HepG2 (cell line): ENCODE measurements around the gene MPPE1. TPM values are rescaled to one million over a fixed set of nuclear protein-coding genes. Genes with fewer than 3 reads are reported as not detected.
A peak's percentile ranks its signal among the peaks of the same experiment; 100 is the strongest.

Source experiments
- AKAP8 ChIP-seq: sonication (generic); formaldehyde crosslinking; IDR thresholded peaks from 2 replicates; pipeline ENCODE4 v1.5.1; 2020; ENCODE audit warnings: mild to moderate bottlenecking, missing genetic modification reagents
- BRD4 ChIP-seq: sonication (generic); formaldehyde crosslinking; IDR thresholded peaks from 2 replicates; pipeline ENCODE4 v1.4.0; 2020; ENCODE audit warnings: missing genetic modification reagents
- FOXO1 ChIP-seq: sonication (generic); formaldehyde crosslinking; IDR thresholded peaks from 2 replicates; pipeline ENCODE4 v1.4.0; 2020; ENCODE audit warnings: missing genetic modification reagents
- MTA3 ChIP-seq: sonication (generic); formaldehyde crosslinking; IDR thresholded peaks from 2 replicates; pipeline ENCODE4 v1.4.0; 2020; ENCODE audit warnings: missing genetic modification reagents
- MYC ChIP-seq: sonication (generic); formaldehyde crosslinking; IDR thresholded peaks from 2 replicates; pipeline ENCODE4 v1.9.0; 2021; ENCODE audit warnings: missing genetic modification reagents, borderline replicate concordance
- NFE2 ChIP-seq: sonication (generic); formaldehyde crosslinking; IDR thresholded peaks from 2 replicates; pipeline ENCODE4 v1.4.0; 2020; ENCODE audit warnings: missing genetic modification reagents
- PHB2 ChIP-seq: fragments of 450-650 bp; IDR thresholded peaks from 2 replicates; pipeline ENCODE4 v1.6.1; 2018; ENCODE audit not compliant: partially characterized antibody
- SMAD9 ChIP-seq: sonication (generic); formaldehyde crosslinking; IDR thresholded peaks from 2 replicates; pipeline ENCODE4 v1.5.1; 2020; ENCODE audit warnings: mild to moderate bottlenecking, missing genetic modification reagents
- SNRNP70 ChIP-seq: fragments of 200-400 bp; formaldehyde crosslinking; IDR thresholded peaks from 2 replicates; pipeline ENCODE4 v1.6.1; 2017; ENCODE audit warnings: mild to moderate bottlenecking, low read depth, low read length, moderate library complexity
- ZBTB26 ChIP-seq: IDR thresholded peaks from 2 replicates; pipeline ENCODE4 v1.6.1; 2016; ENCODE audit warnings: missing compliant biosample characterization, missing genetic modification reagents, borderline replicate concordance
- ZFP36 ChIP-seq: fragments of 150-350 bp; IDR thresholded peaks from 2 replicates; pipeline ENCODE4 v1.6.1; 2018; ENCODE audit warnings: borderline replicate concordance, low read length, low read depth; ENCODE audit not compliant: partially characterized antibody
- ZFP36L2 ChIP-seq: sonication (generic); formaldehyde crosslinking; IDR thresholded peaks from 2 replicates; pipeline ENCODE4 v1.4.0; 2020; ENCODE audit warnings: missing genetic modification reagents
- ZNF12 ChIP-seq: sonication (generic); formaldehyde crosslinking; IDR thresholded peaks from 2 replicates; pipeline ENCODE4 v1.5.0; 2020; ENCODE audit warnings: missing genetic modification reagents
- ZNF333 ChIP-seq: sonication (generic); formaldehyde crosslinking; IDR thresholded peaks from 2 replicates; pipeline ENCODE4 v1.4.0; 2020; ENCODE audit warnings: mild to moderate bottlenecking, missing genetic modification reagents, borderline replicate concordance
- ZNF543 ChIP-seq: sonication (generic); formaldehyde crosslinking; IDR thresholded peaks from 2 replicates; pipeline ENCODE4 v1.4.0; 2020; ENCODE audit warnings: mild to moderate bottlenecking, missing genetic modification reagents
- ZNF800 ChIP-seq: sonication (generic); formaldehyde crosslinking; IDR thresholded peaks from 2 replicates; pipeline ENCODE4 v1.4.0; 2020; ENCODE audit warnings: missing genetic modification reagents
- polyA plus RNA-seq, 8 experiments: library from polyadenylated mRNA; depleted of rRNA in 3 of 8; stranded (reverse) in 7 of 8; unstranded in 1 of 8; fragments of >200 nt; fragmentation: Illumina TruSeq in 4 of 8; extraction: Trizol in 4 of 8; gene quantifications; 2 replicates each; pipeline versions ENCODE4 v1.2.1 to v1.2.3, GENCODE V29; 2011 to 2016; ENCODE audit warnings: low read depth in 4 of 8, missing spikeins in 1 of 8, mixed read lengths in 1 of 8; ENCODE audit not compliant: insufficient read depth in 1 of 8
- total RNA-seq, 5 experiments: library from RNA; depleted of rRNA; stranded (reverse); fragments of >200 nt; fragmentation: Illumina TruSeq; extraction: Trizol; gene quantifications; 2 replicates each; pipeline ENCODE4 v1.2.3, GENCODE V29; 2016; ENCODE audit warnings: low read depth in 1 of 5
- TF ChIP-seq, protein P1 (sequence below): sonication (generic); formaldehyde crosslinking; IDR thresholded peaks from 2 replicates; pipeline ENCODE4; 2020; ENCODE audit warnings: missing genetic modification reagents, mild to moderate bottlenecking, borderline replicate concordance
- TF ChIP-seq, protein P2 (sequence below): IDR thresholded peaks from 2 replicates; pipeline ENCODE4 v1.6.1; 2016; ENCODE audit warnings: low read depth, control low read depth
- TF ChIP-seq, protein P3 (sequence below): sonication (generic); formaldehyde crosslinking; IDR thresholded peaks from 2 replicates; pipeline ENCODE4 v1.4.0; 2020; ENCODE audit warnings: missing genetic modification reagents, borderline replicate concordance
- TF ChIP-seq, protein P4 (sequence below): sonication (generic); formaldehyde crosslinking; IDR thresholded peaks from 2 replicates; pipeline ENCODE4 v1.8.1; 2023; ENCODE audit warnings: mild to moderate bottlenecking, missing genetic modification reagents

Gene MPPE1
- total and polyA plus RNA-seq, 2 of the 13 experiments (the other 11 are each of a cell fraction or from before 2014, with no cell fraction given), result 9.6 to 11.9 TPM

- TF ChIP-seq, protein P1, sequence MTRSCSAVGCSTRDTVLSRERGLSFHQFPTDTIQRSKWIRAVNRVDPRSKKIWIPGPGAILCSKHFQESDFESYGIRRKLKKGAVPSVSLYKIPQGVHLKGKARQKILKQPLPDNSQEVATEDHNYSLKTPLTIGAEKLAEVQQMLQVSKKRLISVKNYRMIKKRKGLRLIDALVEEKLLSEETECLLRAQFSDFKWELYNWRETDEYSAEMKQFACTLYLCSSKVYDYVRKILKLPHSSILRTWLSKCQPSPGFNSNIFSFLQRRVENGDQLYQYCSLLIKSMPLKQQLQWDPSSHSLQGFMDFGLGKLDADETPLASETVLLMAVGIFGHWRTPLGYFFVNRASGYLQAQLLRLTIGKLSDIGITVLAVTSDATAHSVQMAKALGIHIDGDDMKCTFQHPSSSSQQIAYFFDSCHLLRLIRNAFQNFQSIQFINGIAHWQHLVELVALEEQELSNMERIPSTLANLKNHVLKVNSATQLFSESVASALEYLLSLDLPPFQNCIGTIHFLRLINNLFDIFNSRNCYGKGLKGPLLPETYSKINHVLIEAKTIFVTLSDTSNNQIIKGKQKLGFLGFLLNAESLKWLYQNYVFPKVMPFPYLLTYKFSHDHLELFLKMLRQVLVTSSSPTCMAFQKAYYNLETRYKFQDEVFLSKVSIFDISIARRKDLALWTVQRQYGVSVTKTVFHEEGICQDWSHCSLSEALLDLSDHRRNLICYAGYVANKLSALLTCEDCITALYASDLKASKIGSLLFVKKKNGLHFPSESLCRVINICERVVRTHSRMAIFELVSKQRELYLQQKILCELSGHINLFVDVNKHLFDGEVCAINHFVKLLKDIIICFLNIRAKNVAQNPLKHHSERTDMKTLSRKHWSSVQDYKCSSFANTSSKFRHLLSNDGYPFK, result no peak
- no peak for TF ChIP-seq NFE2 (CRISPR knock-in tag)
- TF ChIP-seq, protein P2, sequence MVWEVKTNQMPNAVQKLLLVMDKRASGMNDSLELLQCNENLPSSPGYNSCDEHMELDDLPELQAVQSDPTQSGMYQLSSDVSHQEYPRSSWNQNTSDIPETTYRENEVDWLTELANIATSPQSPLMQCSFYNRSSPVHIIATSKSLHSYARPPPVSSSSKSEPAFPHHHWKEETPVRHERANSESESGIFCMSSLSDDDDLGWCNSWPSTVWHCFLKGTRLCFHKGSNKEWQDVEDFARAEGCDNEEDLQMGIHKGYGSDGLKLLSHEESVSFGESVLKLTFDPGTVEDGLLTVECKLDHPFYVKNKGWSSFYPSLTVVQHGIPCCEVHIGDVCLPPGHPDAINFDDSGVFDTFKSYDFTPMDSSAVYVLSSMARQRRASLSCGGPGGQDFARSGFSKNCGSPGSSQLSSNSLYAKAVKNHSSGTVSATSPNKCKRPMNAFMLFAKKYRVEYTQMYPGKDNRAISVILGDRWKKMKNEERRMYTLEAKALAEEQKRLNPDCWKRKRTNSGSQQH, result no peak
- TF ChIP-seq, protein P3, sequence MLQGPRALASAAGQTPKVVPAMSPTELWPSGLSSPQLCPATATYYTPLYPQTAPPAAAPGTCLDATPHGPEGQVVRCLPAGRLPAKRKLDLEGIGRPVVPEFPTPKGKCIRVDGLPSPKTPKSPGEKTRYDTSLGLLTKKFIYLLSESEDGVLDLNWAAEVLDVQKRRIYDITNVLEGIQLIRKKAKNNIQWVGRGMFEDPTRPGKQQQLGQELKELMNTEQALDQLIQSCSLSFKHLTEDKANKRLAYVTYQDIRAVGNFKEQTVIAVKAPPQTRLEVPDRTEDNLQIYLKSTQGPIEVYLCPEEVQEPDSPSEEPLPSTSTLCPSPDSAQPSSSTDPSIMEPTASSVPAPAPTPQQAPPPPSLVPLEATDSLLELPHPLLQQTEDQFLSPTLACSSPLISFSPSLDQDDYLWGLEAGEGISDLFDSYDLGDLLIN (CRISPR knock-in tag), result no peak
- no peak for TF ChIP-seq MTA3 (CRISPR knock-in tag)
- TF ChIP-seq MYC (CRISPR knock-in tag), result no peak
- no peak for TF ChIP-seq ZNF800 (CRISPR knock-in tag)
- no peak for TF ChIP-seq PHB2
- no peak for TF ChIP-seq ZBTB26
- no peak for TF ChIP-seq AKAP8 (CRISPR knock-in tag)
- no peak for TF ChIP-seq ZFP36L2
- no peak for TF ChIP-seq FOXO1 (CRISPR knock-in tag)
- no peak for TF ChIP-seq BRD4 (CRISPR knock-in tag)
- TF ChIP-seq SNRNP70, result no peak
- no peak for TF ChIP-seq ZNF333 (CRISPR knock-in tag)
- TF ChIP-seq, protein P4, sequence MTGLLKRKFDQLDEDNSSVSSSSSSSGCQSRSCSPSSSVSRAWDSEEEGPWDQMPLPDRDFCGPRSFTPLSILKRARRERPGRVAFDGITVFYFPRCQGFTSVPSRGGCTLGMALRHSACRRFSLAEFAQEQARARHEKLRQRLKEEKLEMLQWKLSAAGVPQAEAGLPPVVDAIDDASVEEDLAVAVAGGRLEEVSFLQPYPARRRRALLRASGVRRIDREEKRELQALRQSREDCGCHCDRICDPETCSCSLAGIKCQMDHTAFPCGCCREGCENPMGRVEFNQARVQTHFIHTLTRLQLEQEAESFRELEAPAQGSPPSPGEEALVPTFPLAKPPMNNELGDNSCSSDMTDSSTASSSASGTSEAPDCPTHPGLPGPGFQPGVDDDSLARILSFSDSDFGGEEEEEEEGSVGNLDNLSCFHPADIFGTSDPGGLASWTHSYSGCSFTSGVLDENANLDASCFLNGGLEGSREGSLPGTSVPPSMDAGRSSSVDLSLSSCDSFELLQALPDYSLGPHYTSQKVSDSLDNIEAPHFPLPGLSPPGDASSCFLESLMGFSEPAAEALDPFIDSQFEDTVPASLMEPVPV, result no peak
- TF ChIP-seq ZNF543 (CRISPR knock-in tag), result 0 out of 2 replicates have a peak, but pooled peaks have one; percentile 6
- TF ChIP-seq SMAD9 (CRISPR knock-in tag), result no peak
- no peak for TF ChIP-seq ZFP36
- TF ChIP-seq ZNF12 (CRISPR knock-in tag), result peak; percentile 12; the same call in 1 of the 2 replicates
Observed at GRCh38 chr18:11851806-11852337, 56.2 kb downstream of the MPPE1 start (continued).
